WTC11 (cell line): Measurements from ENCODE around the gene VSIR. TPM values are rescaled to one million over a fixed set of nuclear protein-coding genes. Genes with fewer than 3 reads are reported as not detected.

Experiments
- ATAC-seq: fragments of 200-7000 bp; cut with Tn5 transposase; 2 replicates; pipeline ENCODE4 v1.10.0; 2021; ENCODE audit warnings: mild to moderate bottlenecking, moderate library complexity
- CTCF ChIA-PET: fragments of 300-600 bp; sonication (Branson Sonifier 250); formaldehyde crosslinking; loops from one replicate; lab custom pipeline; 2021; ENCODE audit warnings: antibody characterized with exemption; lab: Charles Lee
- POLR2A ChIA-PET: fragments of 350-600 bp; sonication (Branson Sonifier 250); formaldehyde crosslinking; loops from one replicate; lab custom pipeline; 2021; ENCODE audit warnings: antibody characterized with exemption; lab: Charles Lee
- DNase-seq: peaks from one replicate; pipeline ENCODE4 v3.0.0; 2021; ENCODE audit warnings: low spot score
- H3K27ac Mint-ChIP-seq: 2 replicates; pipeline ENCODE4 v1.8.0; 2021; ENCODE audit warnings: mixed read lengths
- H3K27me3 Mint-ChIP-seq: 2 replicates; pipeline ENCODE4 v1.8.0; 2021; ENCODE audit warnings: low read depth, mild to moderate bottlenecking, moderate library complexity, mixed read lengths
- H3K36me3 Mint-ChIP-seq: 2 replicates; pipeline ENCODE4 v1.8.0; 2021; ENCODE audit warnings: mixed read lengths
- H3K4me1 Mint-ChIP-seq: 2 replicates; pipeline ENCODE4 v1.8.0; 2022; ENCODE audit warnings: mixed read lengths
- H3K4me3 Mint-ChIP-seq: 2 replicates; pipeline ENCODE4 v1.8.0; 2021; ENCODE audit warnings: mild to moderate bottlenecking, moderate library complexity, mixed read lengths
- H3K9me3 Mint-ChIP-seq: 2 replicates; pipeline ENCODE4 v1.8.0; 2021; ENCODE audit warnings: mixed read lengths
- CDX4 ChIP-seq: fragments of 250-450 bp; sonication (Bioruptor Pico); IDR thresholded peaks from 2 replicates; pipeline ENCODE4 v1.9.0; 2021; ENCODE audit warnings: moderate library complexity, mild to moderate bottlenecking, inconsistent platforms, borderline replicate concordance
- CREB1 ChIP-seq: sonication (generic); formaldehyde crosslinking; IDR thresholded peaks from 2 replicates; pipeline ENCODE4 v1.8.0; 2023; ENCODE audit warnings: mild to moderate bottlenecking, missing genetic modification reagents
- CTCF ChIP-seq: fragments of 200-600 bp; IDR thresholded peaks from 2 replicates; pipeline ENCODE4 v1.8.0; 2022; ENCODE audit warnings: antibody characterized with exemption
- E2F1 ChIP-seq: sonication (generic); formaldehyde crosslinking; IDR thresholded peaks from 2 replicates; pipeline ENCODE4 v1.8.0; 2022; ENCODE audit warnings: mild to moderate bottlenecking, missing genetic modification reagents
- EMX1 ChIP-seq: fragments of 250-450 bp; sonication (Bioruptor Pico); IDR thresholded peaks from 2 replicates; pipeline ENCODE4 v1.8.0; 2021; ENCODE audit warnings: mild to moderate bottlenecking
- HMGXB4 ChIP-seq: sonication (generic); formaldehyde crosslinking; IDR thresholded peaks from 2 replicates; pipeline ENCODE4 v1.8.1; 2023; ENCODE audit warnings: mild to moderate bottlenecking, moderate library complexity, missing genetic modification reagents
- KAT7 ChIP-seq: sonication (generic); formaldehyde crosslinking; IDR thresholded peaks from 2 replicates; pipeline ENCODE4 v1.8.1; 2023; ENCODE audit warnings: missing genetic modification reagents, mild to moderate bottlenecking, borderline replicate concordance
- NR2C2 ChIP-seq: sonication (generic); formaldehyde crosslinking; IDR thresholded peaks from 2 replicates; pipeline ENCODE4 v1.8.0; 2022; ENCODE audit warnings: mild to moderate bottlenecking, missing genetic modification reagents
- RORB ChIP-seq: fragments of 250-450 bp; sonication (Bioruptor Pico); IDR thresholded peaks from 2 replicates; pipeline ENCODE4 v1.9.0; 2021; ENCODE audit warnings: mild to moderate bottlenecking
- TCF7 ChIP-seq: sonication (generic); formaldehyde crosslinking; IDR thresholded peaks from 2 replicates; pipeline ENCODE4 v1.8.0; 2022; ENCODE audit warnings: mild to moderate bottlenecking, low read depth, missing genetic modification reagents, moderate library complexity
- TEAD4 ChIP-seq: sonication (generic); formaldehyde crosslinking; IDR thresholded peaks from 2 replicates; pipeline ENCODE4 v1.8.0; 2022; ENCODE audit warnings: mild to moderate bottlenecking, missing genetic modification reagents
- ZNF416 ChIP-seq: fragments of 250-450 bp; sonication (Bioruptor Pico); IDR thresholded peaks from 2 replicates; pipeline ENCODE4 v1.9.0; 2021; ENCODE audit warnings: mild to moderate bottlenecking, inconsistent platforms
- total RNA-seq: library from RNA; stranded (reverse); gene quantifications from 3 replicates; pipeline ENCODE4 v1.2.3, GENCODE V29; 2021
- TF ChIP-seq, protein P1 (sequence below): sonication (generic); formaldehyde crosslinking; conservative IDR thresholded peaks from 2 replicates; pipeline ENCODE4 v1.8.1; 2023; ENCODE audit warnings: mild to moderate bottlenecking, low read depth, missing genetic modification reagents, moderate library complexity
- TF ChIP-seq, protein P2 (sequence below): sonication (generic); formaldehyde crosslinking; IDR thresholded peaks from 2 replicates; pipeline ENCODE4 v1.8.0; 2023; ENCODE audit warnings: missing genetic modification reagents
- TF ChIP-seq, protein P3 (sequence below): fragments of 250-450 bp; sonication (Bioruptor Pico); IDR thresholded peaks from 2 replicates; pipeline ENCODE4 v1.9.0; 2021; ENCODE audit warnings: mild to moderate bottlenecking

VSIR gene
- total RNA-seq, 1 experiment from 2014 or later = 0.74 TPM

- Mint-ChIP-seq H3K27me3 (peaks cover 3% of the 10 kb centered on the region; the same call in 1 of the 2 replicates), H3K4me1 (peaks cover 8% of the 10 kb centered on the region), H3K36me3 (no peaks in the 10 kb centered on the region), H3K9me3 (peaks cover 10% of the 10 kb centered on the region; the same call in 1 of the 2 replicates), H3K4me3 (no peak overlapping the region), H3K27ac (no peak overlapping the region)
- TF ChIP-seq TEAD4 (CRISPR knock-in tag) (no peak), HMGXB4 (CRISPR knock-in tag) (no peak), KAT7 (CRISPR knock-in tag) (no peak), TCF7 (CRISPR knock-in tag) (no peak)
- TF ChIP-seq, protein P1, sequence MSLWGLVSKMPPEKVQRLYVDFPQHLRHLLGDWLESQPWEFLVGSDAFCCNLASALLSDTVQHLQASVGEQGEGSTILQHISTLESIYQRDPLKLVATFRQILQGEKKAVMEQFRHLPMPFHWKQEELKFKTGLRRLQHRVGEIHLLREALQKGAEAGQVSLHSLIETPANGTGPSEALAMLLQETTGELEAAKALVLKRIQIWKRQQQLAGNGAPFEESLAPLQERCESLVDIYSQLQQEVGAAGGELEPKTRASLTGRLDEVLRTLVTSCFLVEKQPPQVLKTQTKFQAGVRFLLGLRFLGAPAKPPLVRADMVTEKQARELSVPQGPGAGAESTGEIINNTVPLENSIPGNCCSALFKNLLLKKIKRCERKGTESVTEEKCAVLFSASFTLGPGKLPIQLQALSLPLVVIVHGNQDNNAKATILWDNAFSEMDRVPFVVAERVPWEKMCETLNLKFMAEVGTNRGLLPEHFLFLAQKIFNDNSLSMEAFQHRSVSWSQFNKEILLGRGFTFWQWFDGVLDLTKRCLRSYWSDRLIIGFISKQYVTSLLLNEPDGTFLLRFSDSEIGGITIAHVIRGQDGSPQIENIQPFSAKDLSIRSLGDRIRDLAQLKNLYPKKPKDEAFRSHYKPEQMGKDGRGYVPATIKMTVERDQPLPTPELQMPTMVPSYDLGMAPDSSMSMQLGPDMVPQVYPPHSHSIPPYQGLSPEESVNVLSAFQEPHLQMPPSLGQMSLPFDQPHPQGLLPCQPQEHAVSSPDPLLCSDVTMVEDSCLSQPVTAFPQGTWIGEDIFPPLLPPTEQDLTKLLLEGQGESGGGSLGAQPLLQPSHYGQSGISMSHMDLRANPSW (CRISPR knock-in tag) = no peak
- ChIA-PET CTCF (interaction anchor here (0.9 kb wide), 1 partner anchor 30 kb away, joined by 4 read pairs; the partner anchor contains the start of gene VSIR), POLR2A (no interaction called here)
- ATAC-seq (no peak), DNase-seq (no peak)
These were observed 30.1 kb downstream of the VSIR start for GRCh38 chr10:71743089-71743838.

DNA sequence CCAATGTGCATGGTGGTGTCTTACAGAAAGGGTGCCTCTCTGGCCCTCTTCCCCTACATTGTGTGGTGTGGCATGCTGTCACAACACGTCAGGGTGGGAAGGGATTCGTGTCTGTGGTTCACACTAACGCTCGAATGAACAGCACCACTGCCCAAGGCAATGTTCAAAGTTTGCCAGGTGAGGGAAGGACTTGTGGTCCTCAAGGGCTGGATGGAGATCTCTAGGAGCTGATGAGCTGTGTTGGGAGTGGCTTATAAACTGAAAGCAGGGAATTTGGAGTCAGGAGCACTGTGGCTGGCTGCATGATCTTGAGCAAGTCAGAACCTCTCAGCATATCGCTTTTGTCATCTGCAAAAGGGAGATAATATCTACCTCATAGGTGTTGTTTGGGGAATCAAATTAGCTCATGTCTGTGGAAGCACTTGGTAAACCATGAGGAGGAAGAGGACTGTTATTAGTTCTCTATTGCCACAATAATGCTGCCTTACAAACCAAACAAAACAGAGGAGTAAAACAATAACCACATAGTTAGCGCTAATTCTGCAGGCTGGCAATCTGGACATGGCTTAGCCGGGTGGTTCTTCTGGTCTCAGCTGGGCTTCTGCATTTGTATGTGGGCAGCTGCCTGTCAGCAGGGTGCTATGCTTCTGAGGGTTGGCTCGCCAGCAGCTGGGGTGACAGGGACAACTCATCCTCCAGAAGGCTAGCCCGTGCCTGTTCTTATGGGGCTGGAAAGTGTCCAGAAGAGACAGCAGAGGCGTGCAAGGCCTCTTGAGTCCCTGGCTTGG lies 30.8 kb downstream of the VSIR start:
- POLR2A ChIA-PET = no interaction called here
- Mint-ChIP-seq H3K36me3 (no peaks in the 10 kb centered on the region), H3K4me3 (no peak overlapping the region), H3K27me3 (peaks cover 3% of the 10 kb centered on the region; the same call in 1 of the 2 replicates), H3K4me1 (peaks cover 8% of the 10 kb centered on the region), H3K9me3 (peaks cover 10% of the 10 kb centered on the region; the same call in 1 of the 2 replicates)
- ATAC-seq (no peak), DNase-seq (no peak)
- CTCF ChIA-PET = interaction anchor here (0.9 kb wide), 1 partner anchor 31 kb away, joined by 4 read pairs; the partner anchor contains the start of gene VSIR
- TF ChIP-seq CTCF = no peak
- no peak for TF ChIP-seq CREB1 (CRISPR knock-in tag)
- TF ChIP-seq, protein P2, sequence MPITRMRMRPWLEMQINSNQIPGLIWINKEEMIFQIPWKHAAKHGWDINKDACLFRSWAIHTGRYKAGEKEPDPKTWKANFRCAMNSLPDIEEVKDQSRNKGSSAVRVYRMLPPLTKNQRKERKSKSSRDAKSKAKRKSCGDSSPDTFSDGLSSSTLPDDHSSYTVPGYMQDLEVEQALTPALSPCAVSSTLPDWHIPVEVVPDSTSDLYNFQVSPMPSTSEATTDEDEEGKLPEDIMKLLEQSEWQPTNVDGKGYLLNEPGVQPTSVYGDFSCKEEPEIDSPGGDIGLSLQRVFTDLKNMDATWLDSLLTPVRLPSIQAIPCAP = no peak
- TF ChIP-seq NR2C2 (CRISPR knock-in tag) = no peak
- no peak for TF ChIP-seq ZNF416 (CRISPR knock-in tag)
- TF ChIP-seq EMX1 (CRISPR knock-in tag) = no peak
- TF ChIP-seq, protein P3, sequence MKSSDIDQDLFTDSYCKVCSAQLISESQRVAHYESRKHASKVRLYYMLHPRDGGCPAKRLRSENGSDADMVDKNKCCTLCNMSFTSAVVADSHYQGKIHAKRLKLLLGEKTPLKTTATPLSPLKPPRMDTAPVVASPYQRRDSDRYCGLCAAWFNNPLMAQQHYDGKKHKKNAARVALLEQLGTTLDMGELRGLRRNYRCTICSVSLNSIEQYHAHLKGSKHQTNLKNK (CRISPR knock-in tag) = no peak
- no peak for TF ChIP-seq RORB (CRISPR knock-in tag)
- no peak for TF ChIP-seq E2F1 (CRISPR knock-in tag)
- no peak for TF ChIP-seq CDX4 (CRISPR knock-in tag)
- TF ChIP-seq, all 79 proteins: peak for 0
- H3K27ac Mint-ChIP-seq = no peak overlapping the region
